GM18511 (cell line): Measurements from ENCODE around the gene TMEM183A.
"Not testable (repeated sequence)": the region's sequence is repeated elsewhere in the genome, so short reads cannot be mapped to it uniquely, and the experiment has no call there.

Experiments
- ATAC-seq: cut with Tn5 transposase; IDR thresholded peaks from one replicate; pipeline ENCODE4 v1.9.1; 2021; ENCODE audit warnings: mild to moderate bottlenecking, moderate library complexity; ENCODE audit not compliant: unreplicated experiment

Gene TMEM183A

GRCh38 chr1:202986120-202986519 lies 21.1 kb upstream of the TMEM183A start:
- ATAC-seq, result not testable (repeated sequence)

GRCh38 chr1:202987255-202987654 lies 19.9 kb upstream of the TMEM183A start:
- no peak for ATAC-seq

DNA sequence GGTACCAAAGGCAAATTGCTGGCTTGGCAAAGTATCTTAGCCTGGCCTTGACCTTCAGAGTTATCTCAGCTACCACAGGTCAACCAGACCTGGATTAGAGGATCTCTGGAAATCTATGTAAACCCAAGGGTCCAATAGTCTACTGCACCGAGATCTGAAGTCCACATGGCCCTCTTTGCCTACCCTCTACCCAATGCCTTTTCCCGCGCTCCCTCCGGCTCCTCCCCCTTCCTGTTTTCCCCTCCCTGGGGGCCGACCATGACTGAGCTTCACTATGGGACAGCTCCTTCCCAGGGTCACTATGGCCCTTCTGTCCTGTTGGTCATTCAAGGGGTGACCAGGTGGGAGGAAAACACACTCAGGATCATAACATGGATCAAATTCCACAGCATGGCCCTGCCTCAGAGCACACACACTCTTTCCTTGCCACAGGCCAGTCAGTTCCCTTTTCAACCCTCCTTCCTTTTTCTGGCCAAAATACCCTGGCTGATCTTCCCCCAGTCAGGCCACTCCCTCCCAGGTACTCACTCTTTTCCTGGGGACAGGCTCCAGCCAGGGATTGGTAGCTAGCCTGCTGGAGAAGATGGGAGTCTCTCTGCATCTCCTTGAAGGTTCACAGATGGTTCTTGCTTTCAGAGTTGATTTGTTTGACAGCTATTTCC lies 19.1 kb upstream of the TMEM183A start:
- no peak for ATAC-seq

GRCh38 chr1:202989879-202990278 lies 17.3 kb upstream of the TMEM183A start:
- no peak for ATAC-seq

- no peak for ATAC-seq
Observed at GRCh38 chr1:202991112-202991511, 16.1 kb upstream of the TMEM183A start.

DNA sequence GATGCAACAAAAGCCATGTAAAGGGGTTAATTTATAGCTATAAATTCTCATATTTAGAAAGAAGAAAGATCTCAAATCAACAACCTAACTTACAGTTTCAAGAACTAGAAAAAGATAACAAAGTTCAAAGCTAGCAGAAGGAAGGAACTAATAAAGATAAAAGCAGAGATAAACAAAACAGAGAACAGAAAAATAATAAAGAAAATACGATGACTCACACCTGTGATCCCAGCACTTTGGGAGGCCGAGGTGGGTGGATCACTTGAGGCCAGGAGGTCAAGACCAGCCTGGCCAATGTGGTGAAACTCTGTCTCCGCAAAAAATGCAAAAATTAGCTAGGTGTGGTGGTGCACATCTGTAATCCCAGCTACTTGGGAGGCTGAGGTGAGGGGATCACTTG lies 12.4 kb upstream of the TMEM183A start:
- ATAC-seq, result no peak

DNA sequence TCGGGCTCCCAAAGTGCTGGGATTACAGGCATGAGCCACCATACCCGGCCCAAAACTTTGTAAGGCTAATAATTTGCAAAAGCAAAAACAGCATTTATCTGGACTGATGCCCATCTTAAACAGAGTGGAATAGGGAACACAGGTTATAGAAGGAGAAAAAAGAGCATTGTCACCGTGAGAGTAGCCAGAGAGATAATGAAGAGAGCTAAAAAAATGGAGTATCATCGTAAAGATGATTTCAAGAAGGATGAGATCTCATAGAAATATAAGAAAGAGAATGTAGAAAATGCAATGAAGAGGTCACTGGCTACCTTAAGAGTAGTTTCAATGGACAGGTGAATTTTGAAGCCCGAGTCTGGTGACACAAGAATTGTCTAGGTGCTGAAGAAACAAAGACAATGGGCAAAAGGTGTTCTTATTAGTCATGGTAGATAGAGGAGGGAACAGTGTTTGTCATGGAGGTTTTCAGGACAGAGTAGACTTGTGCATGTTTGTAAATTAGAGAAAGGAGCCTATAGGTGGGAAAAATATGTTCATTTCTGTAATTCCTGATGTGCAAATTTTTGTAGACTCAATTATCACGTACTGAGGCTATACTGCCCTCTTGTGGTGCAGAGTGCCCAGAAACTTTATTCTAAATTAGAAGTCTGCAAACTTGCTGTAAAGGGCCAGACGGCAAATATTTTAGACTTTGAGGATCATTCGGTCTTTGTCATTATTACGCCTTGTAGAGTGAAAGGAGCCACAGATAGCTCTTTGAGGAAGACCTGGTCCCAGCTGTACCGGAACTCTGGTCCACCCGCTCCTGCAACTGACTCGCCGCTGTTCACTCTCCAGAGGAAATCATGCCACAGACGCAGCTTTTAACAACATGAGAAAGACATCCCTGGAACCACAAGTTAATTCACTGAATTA lies 8.1 kb upstream of the TMEM183A start:
- no peak for ATAC-seq

DNA sequence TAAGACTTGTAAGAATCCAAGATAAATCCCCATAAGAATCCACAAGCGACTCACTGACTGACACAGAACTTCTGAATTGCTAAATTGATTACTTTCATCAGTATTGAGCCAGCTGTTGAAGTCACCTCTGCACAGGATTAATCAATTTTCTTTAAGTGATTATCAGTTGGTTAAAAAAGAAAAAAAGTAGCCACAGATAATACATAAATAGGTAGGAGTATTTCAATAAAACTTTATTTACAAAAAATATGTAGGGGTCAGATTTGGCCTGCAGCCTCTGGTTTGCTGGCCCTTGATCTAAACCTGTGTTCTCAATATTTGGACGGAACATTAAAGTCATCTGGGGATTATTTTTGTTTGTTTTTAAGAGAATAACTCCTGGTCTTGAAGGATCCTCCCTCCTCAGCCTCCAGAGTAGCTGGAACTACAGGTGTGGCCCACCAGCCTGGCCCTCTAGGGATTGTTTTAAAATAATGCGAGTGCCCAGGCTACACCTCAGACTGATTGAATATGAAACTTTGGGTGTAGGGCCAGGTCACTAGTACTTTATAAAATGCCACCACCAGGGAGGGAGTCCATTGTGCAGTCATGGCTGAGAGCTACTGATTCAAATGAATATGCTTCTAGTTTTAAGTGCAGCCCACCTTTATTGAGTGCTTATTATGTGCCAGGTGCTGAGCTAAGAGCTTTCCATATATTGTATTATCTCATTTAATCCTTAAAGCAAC lies 6.8 kb upstream of the TMEM183A start:
- no peak for ATAC-seq

DNA sequence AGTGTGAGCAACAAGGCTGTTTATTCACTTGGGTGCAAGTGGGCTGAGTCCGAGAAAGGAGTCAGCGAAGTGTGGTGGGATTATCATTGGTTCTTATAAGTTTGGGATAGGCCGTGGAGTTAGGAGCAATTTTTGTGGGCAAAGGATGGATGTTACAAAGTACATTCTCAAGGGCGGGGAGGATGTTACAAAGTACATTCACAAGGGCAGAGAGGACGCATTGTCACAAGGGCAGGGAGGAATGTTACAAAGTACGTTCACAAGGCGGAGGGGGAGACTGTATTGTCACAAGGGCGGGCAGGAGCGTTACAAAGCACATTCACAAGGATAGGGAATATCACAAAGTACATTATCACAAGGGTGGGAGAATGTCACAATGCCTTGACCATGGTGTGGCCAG lies 5.2 kb upstream of the TMEM183A start:
- no peak for ATAC-seq

- no peak for ATAC-seq
Observed at GRCh38 chr1:203002951-203003350, 4.2 kb upstream of the TMEM183A start.

DNA sequence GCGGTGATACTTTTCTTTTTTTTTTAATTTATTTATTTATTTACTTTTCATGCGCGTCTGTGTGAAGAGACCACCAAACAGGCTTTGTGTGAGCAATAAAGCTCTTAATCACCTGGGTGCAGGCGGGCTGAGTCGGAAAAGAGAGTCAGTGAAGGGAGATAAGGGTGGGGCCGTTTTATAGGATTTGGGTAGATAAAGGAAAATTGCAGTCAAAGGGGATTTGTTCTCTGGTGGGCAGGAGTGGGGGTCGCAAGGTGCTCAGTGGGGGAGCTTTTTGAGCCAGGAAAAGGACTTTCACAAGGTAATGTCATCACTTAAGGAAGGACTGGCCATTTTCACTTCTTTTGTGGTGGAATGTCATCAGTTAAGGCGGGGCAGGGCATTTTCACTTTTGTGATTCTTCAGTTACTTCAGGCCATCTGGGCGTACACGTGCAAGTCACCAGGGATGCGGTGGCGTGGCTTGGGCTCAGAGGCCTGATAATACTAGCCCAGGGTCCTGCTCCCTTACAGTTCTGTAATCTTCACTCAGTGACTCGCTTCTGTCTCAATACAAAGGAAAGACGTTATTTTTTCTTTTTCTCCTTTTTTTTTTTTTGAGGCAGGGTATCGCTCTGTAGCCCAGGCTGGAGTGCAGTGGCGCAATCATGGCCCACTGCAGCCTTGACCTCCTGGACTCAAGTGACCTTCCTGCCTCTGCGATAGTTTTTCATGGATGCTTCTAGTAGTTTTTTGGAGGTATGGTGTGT lies 1.6 kb upstream of the TMEM183A start:
- ATAC-seq, result not testable (repeated sequence)

DNA sequence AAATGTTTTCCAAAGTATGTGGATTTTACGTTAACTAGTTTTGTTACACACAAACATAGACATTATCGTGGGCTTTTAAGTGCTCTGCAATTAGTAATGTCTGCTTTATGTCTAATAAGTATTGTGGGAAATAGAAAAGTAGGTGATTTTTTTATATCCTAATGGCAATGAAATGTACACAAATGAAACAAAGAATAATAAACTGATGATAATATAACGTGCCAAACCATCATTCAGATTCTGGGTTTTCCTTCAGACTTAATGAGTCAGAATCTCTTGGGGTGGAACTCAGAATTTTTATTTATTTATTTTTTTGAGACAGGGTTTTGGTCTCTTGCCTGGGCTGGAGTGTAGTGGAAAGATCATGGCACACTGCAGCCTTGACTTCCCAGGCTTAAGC lies 2.0 kb downstream of the TMEM183A start:
- ATAC-seq, result no peak

DNA sequence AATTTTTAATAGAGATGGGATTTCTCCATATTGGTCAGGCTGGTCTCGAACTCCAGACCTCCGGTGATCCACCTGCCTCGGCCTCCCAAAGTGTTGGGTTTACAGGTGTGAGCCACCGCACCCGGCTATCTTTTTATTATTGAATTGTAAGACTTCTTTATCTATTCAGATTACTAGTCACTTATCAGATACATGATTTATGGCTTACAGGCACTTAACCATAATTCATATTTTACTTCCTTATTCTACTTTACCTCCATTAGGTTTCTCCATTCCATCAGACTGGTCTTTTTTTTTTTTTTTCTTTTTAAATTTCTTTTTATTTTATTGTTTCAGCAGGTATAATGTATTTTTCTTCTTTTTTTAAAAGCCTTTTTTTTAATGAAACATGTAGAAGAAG lies 4.4 kb downstream of the TMEM183A start:
- no peak for ATAC-seq

DNA sequence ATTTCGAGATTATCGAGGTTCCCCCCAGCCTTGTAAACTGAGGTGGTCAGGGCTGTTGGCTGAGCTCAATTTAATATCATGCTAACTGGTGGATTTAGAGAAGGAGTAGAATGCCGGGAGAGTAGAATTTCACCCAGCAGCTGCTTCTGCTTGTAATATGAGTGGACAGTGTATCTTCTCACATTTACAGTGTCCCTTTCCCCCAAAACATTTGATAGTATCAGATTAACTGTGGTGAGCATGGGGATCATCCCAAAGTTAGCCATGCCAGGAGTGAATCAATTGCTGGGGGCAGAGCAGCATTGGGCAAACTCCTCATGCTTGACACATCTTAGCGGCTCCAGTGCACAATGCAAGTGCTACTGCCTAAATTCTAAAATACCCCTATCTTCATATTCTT lies 9.9 kb downstream of the TMEM183A start:
- no peak for ATAC-seq

DNA sequence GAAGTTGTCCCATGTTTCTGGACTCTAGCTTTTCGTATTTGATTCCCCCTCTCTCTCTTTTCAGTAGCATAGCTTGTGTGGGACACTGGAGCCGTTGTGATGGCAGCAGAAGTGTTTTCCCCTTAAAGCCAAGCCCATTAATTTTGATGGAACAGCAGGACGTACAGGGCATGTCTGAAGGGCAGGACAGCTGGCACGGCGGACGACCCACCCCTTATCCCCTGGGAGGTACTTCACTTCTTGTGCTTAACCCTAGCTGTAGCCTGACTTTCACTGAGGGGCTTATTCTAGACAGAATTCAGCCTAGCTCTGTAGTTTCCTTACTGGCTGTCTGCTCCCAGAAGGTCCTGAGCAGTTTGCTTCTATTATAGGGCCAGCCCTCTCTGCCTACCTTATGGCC lies 10.5 kb downstream of the TMEM183A start:
- ATAC-seq, result no peak

- ATAC-seq, result not testable (repeated sequence)
Observed at GRCh38 chr1:203022855-203023254, 15.7 kb downstream of the TMEM183A start.

DNA sequence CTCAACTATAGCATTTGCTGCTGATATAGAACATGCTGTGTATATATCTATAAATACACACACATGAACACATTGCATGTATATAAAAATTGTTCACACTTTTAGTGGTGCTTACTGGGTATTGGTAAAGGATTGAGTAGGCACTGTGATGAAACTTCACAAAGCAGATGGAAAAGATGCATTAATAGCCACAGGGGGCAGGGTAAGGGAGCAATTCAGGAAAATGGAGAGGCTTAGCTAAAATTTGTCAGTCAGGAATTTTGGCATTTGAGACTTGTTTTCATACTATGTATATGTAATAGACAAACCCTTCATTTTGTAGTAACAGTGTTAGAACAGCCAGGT lies 18.5 kb downstream of the TMEM183A start:
- ATAC-seq, result no peak

DNA sequence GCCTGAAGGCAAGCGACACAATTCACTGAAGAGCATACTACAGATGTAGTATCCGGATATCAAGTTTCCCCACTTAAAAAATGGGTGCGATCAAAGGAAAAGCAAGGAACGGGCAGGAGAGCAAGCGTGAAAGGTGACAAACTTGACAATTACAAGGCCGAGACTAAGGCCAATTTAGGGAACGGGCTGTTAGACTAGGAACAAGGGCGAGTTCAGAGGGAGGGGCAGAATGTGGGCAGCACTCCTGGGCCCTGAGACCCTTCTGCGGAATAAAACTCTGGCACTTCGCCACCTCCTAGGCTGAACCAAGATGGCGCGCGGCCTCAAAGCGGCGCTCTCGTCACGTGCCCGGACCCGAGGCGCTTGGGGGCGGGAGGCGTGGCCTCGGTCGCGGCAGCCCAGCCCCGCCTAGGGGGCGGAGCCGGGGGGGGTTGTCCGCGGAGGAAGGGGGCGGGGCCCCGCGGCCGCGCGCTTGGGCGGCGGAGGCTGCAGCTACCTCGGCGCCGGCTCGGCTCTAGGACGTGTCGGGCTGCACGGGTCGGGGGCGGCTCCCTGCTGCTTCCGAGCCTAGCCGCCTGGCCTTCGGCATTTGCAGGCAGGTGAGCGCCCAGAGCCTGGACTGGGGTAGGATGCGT lies 19.0 kb downstream of the TMEM183A start, which contains the start of gene PPFIA4:
Gene PPFIA4, plus strand, starts transcription at position 461 of the 635 bp plus-strand sequence. CDS start 12,518 bp downstream, outside the sequence.
- ATAC-seq, result peak; percentile 81

DNA sequence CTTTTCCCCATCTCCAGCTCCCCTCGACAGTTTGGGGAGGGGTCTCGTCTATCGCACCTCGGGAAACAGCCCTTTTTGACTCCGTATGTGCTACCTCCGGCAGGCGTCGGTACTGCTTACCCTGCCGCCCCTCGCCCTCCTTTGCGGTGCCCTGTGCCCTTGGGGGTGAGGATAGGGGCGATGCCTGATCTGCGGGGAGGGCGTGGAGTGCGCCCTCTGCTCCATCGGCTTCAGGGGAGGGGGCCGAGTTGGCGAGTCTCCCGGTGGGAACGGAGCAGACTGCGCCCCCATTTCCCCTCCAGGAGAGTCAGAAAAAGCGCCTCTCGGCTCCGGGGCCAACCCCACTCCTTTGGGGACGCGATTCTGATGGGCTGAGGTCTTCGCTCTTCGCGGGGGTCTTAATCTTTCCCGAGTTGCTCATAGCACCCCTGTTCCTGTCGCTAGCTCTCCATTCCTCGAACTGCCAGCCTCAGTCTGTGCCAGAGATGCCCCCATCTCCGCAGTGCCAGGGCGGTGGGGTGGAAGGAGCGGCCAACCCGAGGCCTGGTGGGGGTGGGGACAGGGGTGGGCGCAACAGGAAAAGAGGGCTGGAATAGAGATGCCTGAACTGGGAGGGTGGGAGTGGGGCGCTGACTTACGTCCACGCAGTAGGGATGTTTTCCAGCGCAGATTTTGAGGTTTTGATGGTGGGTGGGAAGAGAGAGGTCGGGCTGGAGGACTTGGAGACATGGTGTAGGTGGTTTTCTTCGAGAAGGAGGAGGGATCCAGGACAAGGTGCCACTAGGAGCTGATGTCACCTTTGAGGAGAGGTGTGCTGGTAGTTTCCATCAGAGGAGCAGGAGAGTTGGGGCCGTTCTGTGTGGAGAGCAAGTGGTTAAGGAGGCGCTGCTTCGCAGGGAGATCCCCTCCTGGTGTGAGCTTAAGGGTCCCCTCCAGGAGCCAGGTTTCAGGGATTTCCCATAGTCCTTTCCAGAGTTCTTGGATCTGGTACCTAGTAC lies 19.8 kb downstream of the TMEM183A start:
- ATAC-seq, result peak; percentile 47
